NCI-H2081 treated with DMSO at 0.1 percent for 48 hours (cell line): ENCODE measurements around the gene TP53TG5.

Experiments
- DNase-seq: peaks from one replicate; lab custom pipeline; 2025; lab: John Stamatoyannopoulos, UW

TP53TG5 gene

DNA sequence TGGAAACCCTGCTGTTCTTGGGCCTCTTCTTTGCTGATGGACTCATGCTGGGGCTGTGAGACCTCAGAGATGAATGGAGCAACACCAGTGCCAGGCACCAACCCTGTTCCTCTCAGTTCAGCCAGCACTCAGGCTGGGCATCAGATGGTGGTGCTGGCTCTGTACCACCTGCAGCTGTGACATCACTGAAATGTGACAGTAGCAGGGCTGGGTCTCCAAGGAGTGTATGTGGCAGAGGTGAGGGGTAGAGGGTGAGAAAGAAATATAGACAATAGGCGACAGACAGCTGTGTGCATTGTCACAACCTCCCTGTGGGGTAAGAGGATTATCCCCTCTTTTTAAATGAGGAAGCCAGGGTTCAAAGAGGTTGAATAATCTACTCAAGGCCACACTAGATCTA lies at the start of gene TP53TG5:
Gene TP53TG5 (minus strand): TSS at position 135 of the 400 bp plus-strand sequence. CDS start 89 bp downstream, at position 46.
- no peak for DNase-seq

DNA sequence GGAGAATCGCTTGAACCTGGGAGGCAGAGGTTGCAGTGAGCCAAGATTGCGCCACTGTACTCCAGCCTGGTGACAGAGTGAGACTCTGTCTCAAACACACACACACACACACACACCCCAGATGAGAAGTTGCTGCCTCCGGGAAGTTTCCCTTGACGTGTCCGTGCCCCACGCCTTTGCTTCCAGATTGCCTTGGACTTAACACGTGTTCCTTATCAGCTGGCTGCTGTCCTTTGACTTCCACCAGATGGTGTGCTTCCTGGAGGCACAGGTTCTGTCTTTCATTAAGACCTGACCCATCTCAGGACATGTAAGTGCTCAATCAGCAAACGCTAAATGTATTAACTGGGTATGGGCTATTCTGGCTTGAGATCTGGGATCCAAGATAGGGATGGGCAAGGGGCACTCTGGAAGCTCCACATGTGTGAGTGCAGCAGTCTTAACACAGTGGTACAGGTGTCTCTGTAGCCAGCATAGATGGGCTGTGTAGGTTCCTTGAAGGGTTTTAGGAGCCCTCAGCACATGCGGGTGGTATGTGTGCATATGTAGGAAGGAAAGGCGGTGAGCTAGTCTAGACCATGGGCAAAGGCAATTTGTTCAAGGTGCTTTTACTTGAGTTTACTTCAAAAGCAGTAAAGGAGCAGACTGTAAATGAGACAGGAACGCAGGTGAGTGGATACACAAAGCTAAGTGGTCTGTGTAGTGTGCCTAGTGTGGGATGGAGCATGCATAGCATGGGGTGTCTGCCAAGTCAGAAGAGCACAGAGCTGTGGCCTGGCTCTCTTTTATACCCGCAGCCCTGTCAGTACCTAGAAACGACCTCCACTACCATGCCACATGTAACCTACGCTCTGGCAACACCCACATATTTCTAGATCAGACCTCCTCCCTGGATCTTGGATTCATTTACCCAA lies 49.4 kb upstream of the TP53TG5 start:
- no peak for DNase-seq

DNA sequence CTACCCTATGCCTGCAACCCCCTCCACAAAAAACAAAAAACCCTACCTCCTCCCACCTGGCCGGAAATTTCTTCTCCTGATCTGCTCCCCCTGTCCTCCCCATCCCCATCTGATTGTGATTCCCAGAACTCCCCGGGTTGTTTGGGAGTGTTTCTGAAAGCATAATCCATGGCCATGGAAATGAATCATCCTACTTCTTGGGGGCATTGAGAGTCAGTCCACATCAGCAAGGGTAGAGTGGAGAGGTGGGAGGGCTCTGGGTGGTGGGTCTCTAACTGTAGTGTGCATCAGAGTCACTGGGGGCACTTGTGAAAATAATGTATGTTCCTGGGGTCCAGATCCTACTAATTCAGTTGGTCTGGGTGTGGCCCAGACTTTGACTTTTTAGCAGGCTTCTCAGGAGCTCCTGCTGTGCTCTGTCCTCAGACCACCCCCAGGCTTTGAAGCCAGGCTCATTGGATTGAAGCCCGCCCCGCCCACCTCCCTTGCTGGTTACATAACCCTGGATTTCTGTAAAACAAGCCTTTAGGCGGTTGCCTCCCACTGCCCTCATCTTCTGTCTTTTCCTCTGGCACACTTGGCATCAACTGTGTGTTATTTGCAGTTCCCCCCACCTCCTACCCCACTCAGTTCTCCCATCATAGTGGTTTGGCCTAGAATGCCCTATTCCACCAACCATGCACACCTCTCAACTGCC lies 48.3 kb upstream of the TP53TG5 start:
- no peak for DNase-seq

DNA sequence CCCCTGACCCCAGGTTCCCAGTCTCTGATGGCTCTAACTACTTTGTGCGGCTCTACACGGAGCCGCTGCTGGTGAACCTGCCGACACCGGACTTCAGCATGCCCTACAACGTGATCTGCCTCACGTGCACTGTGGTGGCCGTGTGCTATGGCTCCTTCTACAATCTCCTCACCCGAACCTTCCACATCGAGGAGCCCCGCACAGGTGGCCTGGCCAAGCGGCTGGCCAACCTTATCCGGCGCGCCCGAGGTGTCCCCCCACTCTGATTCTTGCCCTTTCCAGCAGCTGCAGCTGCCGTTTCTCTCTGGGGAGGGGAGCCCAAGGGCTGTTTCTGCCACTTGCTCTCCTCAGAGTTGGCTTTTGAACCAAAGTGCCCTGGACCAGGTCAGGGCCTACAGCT lies 47.4 kb upstream of the TP53TG5 start:
- DNase-seq, result no peak

GRCh38 chr20:45423700-45424099 lies 45.6 kb upstream of the TP53TG5 start:
- no peak for DNase-seq

DNA sequence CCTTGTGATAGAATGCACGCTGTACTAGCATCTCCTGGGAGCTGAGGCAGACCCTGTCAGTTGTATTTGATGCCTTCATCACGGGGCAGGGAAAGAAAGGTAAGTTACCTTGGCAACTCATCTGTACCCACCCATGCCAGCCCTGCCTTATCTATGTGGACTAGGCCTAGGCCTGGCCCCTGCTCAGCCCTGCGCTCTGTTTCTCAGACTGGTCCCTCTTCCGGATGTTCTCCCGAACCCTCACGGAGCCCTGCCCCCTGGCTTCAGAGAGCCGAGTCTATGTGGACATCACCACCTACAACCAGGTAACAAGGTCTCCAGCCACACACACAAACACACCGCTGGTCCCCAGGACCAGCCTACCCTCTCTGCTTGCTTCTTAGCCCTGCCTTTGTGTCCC lies 42.0 kb upstream of the TP53TG5 start:
- DNase-seq, result no peak

DNA sequence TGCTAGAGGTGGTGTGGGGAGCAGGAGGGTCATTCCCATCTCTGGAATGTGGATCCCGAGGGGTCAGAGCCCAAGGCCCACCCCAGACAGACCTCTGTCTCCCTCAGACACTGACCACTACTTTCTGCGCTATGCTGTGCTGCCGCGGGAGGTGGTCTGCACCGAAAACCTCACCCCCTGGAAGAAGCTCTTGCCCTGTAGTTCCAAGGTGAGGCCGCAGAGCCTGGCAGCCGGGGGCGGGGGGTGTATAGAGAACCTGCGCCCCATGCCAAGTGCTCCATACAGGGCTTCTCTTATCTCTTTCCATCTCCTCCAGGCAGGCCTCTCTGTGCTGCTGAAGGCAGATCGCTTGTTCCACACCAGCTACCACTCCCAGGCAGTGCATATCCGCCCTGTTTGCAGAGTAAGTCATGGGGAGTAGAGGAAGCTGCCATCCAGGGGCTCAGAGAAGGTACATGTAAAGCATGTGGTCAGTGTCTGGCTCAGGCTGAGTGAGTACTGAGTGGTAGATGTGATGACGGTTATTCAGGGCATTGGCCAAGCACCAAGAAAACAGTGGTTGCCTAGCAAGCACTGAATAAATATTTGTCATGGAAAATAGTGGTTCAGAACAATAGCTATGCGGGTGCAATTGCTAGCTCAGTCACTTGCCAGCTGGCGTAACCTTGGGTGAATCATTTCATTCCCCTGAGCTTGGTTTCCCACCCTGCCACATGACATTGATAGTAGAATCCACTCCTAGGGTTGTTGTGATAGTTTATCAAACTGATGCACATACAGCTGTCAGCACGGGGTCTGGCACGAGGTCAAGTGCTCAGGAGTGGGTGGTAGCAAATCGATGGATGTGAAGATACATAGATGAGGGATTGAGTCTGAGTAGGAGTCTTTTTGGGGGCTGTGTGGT lies 41.3 kb upstream of the TP53TG5 start:
- peak; percentile 98 for DNase-seq

DNA sequence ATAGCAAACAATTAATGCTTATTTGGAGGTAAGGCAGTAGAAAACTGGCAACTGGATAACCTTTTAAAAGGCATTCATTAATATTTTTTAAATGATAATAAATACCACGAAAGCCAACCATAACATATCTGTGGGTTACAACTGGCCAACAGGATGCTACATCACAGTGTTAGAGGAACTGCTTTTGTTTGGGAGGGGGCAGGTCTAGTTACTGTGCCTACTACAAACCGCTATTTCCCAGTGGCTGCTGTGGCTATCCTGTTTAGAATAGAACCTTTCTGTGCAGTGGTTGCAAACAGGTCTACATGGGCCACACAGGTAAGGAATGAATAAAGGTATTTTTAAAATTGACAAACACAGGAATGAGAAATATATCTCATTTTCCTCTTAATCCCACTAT lies 38.8 kb upstream of the TP53TG5 start:
- DNase-seq, result no peak

- peak; percentile 26 for DNase-seq
Measured at GRCh38 chr20:45415822-45416637, 37.9 kb upstream of the TP53TG5 start, which contains the start of gene PIGT. Gene PIGT, plus strand, starts transcription at chr20:45416141. Its CDS starts 16 bp downstream, at chr20:45416157.

DNA sequence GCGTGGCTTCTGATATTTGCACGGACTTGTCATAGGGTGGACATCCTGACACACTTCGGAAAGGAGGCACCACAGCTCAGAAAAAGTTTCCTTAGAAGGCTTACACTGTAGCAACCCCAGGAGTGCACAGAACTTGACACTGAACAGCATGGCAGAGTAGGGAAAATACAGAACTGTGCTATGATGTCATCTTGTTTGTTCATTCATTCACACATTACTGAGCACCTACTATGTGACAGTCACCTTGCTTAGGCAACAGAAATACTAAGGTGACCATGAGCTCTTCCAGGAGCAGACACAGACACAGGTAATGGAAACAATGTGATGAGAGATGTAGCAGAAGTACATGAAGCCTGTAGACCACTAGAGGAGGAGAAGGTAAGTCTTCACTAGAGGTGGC lies 35.4 kb upstream of the TP53TG5 start:
- DNase-seq, result no peak

GRCh38 chr20:45412653-45413052 lies 34.5 kb upstream of the TP53TG5 start:
- no peak for DNase-seq

- DNase-seq, result no peak
Measured at GRCh38 chr20:45410887-45411286, 32.8 kb upstream of the TP53TG5 start.

- DNase-seq, result no peak
Measured at GRCh38 chr20:45409521-45410272, 31.6 kb upstream of the TP53TG5 start.

DNA sequence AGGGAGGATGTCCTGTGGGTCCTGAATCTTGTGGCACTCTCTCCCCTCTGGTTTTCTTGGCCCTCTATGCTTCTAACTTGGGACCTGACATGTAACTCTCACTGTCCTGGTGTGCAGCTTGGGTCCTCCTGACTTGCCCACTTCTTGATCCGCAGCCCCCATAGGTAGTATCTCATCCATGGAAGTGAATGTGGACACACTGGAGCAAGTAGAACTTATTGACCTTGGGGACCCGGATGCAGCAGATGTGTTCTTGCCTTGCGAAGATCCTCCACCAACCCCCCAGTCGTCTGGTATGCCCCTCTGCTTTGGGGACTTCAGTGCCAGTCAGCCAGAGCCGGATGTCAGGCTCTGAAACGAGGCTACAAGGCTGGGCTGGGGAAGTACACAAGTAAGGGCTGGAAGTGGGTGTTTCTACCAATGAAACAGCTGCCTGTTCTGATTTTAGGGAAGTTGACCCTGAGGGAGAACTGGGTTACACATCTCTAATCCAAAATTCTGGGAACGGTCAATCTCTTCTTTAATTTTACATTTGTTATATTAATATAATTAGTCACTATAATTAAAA lies 30.6 kb upstream of the TP53TG5 start:
- DNase-seq, result no peak

DNA sequence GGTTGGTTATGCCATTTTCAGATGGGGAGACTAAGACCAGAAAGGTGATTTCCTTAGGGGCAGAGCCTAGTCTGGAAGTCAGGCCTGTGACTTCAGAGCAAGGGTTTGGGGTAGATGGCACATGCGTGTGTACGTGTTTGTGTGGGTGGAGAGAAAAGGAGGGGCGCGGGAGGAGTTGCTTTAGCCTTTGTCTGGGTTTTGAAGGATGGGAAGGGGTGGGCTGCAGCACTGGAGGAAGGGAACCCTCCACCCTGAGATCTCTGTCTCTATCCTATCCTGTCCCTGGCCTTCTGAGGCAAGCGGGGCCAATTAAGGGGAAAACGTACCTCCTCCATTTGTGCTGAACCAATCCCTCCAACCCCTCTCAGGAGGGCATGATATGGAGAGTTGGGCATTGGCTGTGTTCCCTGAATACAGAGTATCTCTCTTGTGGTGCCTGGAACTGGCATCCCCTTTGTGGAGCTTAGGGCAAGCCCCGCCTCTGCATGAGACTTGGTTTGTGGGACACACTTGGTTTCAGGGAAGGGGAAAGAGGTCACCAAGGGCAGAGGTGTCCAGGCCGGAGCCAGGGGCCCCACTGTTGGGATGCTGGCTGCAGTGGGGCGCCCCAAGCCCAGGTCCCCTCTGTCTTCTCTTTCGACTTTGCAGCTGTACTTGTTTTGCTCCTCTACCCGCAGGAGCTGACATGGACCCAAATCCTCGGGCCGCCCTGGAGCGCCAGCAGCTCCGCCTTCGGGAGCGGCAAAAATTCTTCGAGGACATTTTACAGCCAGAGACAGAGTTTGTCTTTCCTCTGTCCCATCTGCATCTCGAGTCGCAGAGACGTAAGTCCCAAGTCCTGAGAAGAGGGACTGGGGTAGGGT lies 29.9 kb upstream of the TP53TG5 start, which contains the start of gene DBNDD2:
Gene DBNDD2 (plus strand): TSS at position 507 of the 863 bp plus-strand sequence. CDS start 179 bp downstream, at position 686.
- no peak for DNase-seq

DNA sequence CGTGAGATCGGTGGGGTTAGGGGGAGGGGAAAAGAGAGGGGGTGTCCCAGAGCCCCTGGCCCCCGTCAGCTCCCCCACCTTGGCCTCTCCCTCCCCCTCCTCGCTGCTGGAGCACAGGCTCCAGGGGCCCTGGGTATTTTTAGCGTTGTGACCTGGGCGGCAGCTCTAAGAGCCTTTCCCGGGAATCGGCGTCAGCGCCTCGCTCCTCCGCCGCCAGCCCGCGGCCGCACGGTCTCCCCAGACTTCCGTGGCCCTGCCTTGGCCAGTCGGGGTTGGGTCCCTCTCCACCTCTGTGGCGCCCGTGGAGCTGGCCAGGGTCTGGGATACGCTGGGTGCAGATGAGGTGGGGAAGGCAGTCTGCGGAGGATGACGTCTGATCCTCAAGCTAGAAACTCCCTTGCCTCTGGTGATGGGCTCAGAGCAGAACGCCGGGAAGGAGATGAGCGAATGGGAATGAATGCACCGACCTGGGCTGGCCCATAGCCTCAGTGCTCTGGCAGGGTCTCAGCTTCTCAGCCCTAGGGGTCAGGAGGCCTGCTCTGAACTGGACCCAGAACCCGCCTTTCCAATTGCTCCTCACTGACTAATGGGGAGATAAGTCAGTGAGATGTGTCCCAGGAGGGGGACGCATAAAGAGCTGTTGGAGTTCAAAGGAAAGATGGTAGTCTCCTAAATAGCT lies 29.1 kb upstream of the TP53TG5 start:
- no peak for DNase-seq

DNA sequence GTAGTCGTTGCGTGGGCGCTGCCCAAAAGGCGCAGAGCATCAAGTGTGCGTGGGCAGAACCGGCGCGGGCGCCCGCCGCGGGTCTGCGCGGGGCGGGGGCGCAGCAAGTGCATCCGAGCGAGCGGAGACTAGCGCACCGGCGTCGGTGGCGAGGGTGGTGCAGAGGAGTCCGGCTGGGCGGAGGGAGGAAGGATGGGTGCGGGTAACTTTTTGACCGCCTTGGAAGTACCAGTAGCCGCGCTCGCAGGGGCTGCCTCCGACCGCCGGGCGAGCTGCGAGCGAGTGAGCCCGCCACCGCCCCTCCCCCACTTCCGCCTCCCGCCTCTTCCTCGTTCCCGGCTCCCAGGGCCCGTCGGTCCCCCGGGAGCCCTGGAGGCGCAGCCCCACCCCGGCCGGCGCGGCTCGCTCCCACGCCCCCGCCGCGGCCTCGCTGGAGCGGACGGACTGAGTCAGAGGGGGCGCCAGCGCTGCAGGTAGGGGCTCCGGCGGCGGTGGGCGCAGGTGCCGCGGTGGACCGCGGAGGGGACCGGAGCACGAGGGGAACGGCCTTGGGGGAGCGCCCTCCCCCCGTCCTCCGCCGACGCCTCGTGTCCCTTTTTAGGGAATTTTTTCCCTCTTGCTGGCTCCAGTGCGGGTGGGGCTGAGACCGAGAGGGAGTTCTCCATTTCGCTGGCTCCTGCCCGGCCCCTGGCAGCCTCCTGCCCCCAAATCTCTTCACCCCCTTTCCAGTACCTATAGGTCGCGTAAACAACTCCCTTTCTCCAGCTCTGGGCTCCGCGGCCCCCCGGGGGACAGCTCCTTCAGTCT lies 28.3 kb upstream of the TP53TG5 start:
- no peak for DNase-seq
